Measurements from ENCODE around the gene PRR18. TPM values are rescaled to one million over a fixed set of nuclear protein-coding genes. Genes with fewer than 3 reads are reported as not detected.

PRR18 gene, protein sequence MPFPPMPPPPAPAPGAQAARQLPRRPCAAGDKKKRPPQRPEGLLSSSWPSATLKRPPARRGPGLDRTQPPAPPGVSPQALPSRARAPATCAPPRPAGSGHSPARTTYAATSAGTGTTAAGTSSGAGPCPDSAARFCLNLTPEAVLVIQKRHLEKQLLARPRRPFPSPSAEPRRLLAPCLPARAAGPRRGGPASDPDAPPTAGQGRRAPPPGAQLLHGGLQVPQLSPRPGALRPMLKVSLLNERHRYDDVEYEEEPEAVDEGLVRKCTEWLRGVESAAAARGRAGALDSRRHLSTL
- 11.3 TPM for polyA plus RNA-seq
- long read RNA-seq, donor 1, partial matches to known transcripts, result 0 of 1 reads
- long read RNA-seq, donor 1, other reads (novel, unspliced or antisense), result 0 of 1 reads
- long read RNA-seq, donor 2, transcript PRR18-201 (1 exons, 3,084 nt), result major isoform, 9 of 10 reads
- long read RNA-seq, donor 2, partial matches to known transcripts, result 0 of 10 reads
- long read RNA-seq, donor 2, other reads (novel, unspliced or antisense), result 0 of 10 reads
- long read RNA-seq, donor 3, transcript PRR18-201 (1 exons, 3,084 nt), result major isoform, 17 of 17 reads
- long read RNA-seq, donor 3, partial matches to known transcripts, result 0 of 17 reads
- long read RNA-seq, donor 3, other reads (novel, unspliced or antisense), result 0 of 17 reads
- long read RNA-seq, donor 4, result 0 reads
- long read RNA-seq, donor 5, result 0 reads
- long read RNA-seq, donor 6, transcript PRR18-201 (1 exons, 3,084 nt), result major isoform, 18 of 19 reads
- long read RNA-seq, donor 6, partial matches to known transcripts, result 0 of 19 reads
- long read RNA-seq, donor 6, other reads (novel, unspliced or antisense), result 0 of 19 reads
- long read RNA-seq, donor 7, result 0 reads
- long read RNA-seq, donor 8, transcript PRR18-201 (1 exons, 3,084 nt), result major isoform, 16 of 20 reads
- long read RNA-seq, donor 8, partial matches to known transcripts, result 0 of 20 reads
- long read RNA-seq, donor 8, other reads (novel, unspliced or antisense), result 0 of 20 reads
- long read RNA-seq, donor 9, partial matches to known transcripts, result 0 of 3 reads
- long read RNA-seq, donor 9, other reads (novel, unspliced or antisense), result 0 of 3 reads
- long read RNA-seq, donor 10, transcript PRR18-201 (1 exons, 3,084 nt), result major isoform, 13 of 14 reads
- long read RNA-seq, donor 10, partial matches to known transcripts, result 0 of 14 reads
- long read RNA-seq, donor 10, other reads (novel, unspliced or antisense), result 0 of 14 reads
- long read RNA-seq, donor 11, transcript PRR18-201 (1 exons, 3,084 nt), result major isoform, 6 of 7 reads
- long read RNA-seq, donor 11, partial matches to known transcripts, result 0 of 7 reads
- long read RNA-seq, donor 11, other reads (novel, unspliced or antisense), result 0 of 7 reads

DNA sequence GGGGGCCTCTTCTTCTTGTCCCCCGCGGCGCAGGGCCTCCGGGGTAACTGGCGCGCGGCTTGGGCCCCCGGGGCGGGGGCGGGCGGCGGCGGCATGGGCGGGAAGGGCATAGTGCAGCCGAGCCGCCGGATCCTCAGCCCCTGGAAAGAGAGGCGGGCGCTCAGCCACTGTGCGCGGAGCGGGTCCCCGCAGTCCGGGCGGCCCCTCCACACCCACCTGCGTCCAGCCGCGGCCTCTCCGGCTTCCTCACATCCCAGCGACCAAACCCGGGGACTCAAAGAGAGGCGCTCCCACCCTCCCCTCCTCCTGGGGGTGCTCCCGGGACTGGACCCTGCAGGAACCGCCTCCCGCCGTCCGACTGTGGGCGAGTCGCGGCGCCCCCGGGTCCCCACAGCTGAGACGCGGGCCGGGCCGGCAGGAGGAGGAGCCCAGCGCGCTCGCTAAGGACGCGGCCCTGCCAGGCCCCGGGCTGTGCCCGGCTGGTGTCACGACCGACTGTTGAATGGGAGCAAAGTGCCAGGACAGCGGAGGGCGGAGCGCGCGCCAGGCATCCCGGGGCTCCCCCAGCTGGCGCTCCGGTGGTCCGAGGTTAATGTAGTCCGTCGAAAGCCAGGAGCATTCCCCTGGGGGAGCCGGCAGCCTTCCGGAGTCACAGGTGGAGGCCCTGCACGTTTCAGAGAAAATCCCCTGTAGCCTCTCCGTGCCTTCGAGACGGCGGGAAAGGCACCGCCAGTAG, at the start of gene PRR18:
PRR18 (minus strand) TSS at position 360 of the 736 bp plus-strand sequence; CDS start at position 110, 250 bp downstream.
- Histone ChIP-seq H3K36me3 (ENCODE audit: control insufficient read depth, insufficient read depth, low read length) (no peaks in the 10 kb centered on the region), H3K4me1 (ENCODE audit: control insufficient read depth, insufficient read depth, low read length) (peaks cover 17% of the 10 kb centered on the region), H3K9me3 (ENCODE audit: control insufficient read depth, low read depth, low read length) (peaks cover 7% of the 10 kb centered on the region), H3K27ac (ENCODE audit: low read length) (peak within 1 kb of the TSS; percentile 28), H3K4me3 (ENCODE audit: low read length) (peak within 1 kb of the TSS; percentile 46), H3K27me3 (ENCODE audit: control insufficient read depth, insufficient read depth, low read length) (peaks cover 51% of the 10 kb centered on the region)
- peak; percentile 16 to 82 for DNase-seq
- no CpG with 5 or more reads among the region's 74 CpGs for WGBS (ENCODE audit: insufficient coverage, low lambda C conversion rate)

DNA sequence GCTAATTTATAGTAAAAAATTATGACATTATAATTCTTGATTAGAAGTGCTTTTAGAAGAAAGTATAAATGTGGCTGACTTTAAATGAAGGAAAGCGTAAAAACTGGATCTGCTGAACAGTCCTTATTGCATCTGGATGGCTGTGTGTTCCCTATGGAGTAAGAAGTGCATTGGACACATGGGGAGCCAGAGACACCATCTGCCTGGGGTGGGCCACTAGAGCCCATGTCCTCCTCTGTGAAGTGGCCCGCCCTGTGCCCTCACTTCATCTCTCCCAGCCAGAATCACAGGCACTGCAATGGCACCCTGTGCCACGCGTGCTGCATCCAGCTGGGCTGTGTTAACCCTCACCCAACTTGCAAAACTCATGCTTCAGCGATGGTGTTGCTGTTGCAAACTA, 47.4 kb upstream of the PRR18 start:
- Histone ChIP-seq H3K36me3 (ENCODE audit: control insufficient read depth, insufficient read depth, low read length) (no peaks in the 10 kb centered on the region), H3K4me1 (ENCODE audit: control insufficient read depth, insufficient read depth, low read length) (no peaks in the 10 kb centered on the region), H3K4me3 (ENCODE audit: low read length) (no peak overlapping the region), H3K27ac (ENCODE audit: low read length) (no peak overlapping the region), H3K27me3 (ENCODE audit: control insufficient read depth, insufficient read depth, low read length) (peaks cover 3% of the 10 kb centered on the region), H3K9me3 (ENCODE audit: control insufficient read depth, low read depth, low read length) (no peaks in the 10 kb centered on the region)
- DNase-seq, result no peak
- 100% methylated on average over 1 of the region's 5 CpGs for WGBS (ENCODE audit: insufficient coverage, low lambda C conversion rate)

DNA sequence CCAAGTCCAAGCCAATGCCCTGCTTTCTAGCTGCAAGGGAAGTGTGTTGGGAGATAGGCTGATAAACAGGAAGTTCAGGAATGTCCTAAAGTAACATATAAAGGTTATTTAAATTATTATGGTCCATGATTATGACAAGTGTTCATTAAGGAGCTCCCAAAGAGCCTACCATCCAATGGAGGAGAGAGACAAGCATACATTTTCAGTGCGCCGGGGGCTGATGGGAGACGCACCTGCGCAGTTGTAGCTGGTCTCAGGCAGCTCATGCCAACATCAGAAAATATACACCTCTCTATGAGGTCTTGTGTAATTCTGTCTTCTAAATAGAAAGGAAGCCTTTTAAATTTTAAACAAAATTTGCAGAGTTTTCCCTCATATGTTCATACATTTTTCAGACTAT, 46.8 kb upstream of the PRR18 start:
- DNase-seq, result no peak
- Histone ChIP-seq H3K27ac (ENCODE audit: low read length) (no peak overlapping the region), H3K36me3 (ENCODE audit: control insufficient read depth, insufficient read depth, low read length) (no peaks in the 10 kb centered on the region), H3K27me3 (ENCODE audit: control insufficient read depth, insufficient read depth, low read length) (peaks cover 3% of the 10 kb centered on the region), H3K4me3 (ENCODE audit: low read length) (no peak overlapping the region), H3K4me1 (ENCODE audit: control insufficient read depth, insufficient read depth, low read length) (no peaks in the 10 kb centered on the region), H3K9me3 (ENCODE audit: control insufficient read depth, low read depth, low read length) (no peaks in the 10 kb centered on the region)
- no CpG with 5 or more reads among the region's 4 CpGs for WGBS (ENCODE audit: insufficient coverage, low lambda C conversion rate)

DNA sequence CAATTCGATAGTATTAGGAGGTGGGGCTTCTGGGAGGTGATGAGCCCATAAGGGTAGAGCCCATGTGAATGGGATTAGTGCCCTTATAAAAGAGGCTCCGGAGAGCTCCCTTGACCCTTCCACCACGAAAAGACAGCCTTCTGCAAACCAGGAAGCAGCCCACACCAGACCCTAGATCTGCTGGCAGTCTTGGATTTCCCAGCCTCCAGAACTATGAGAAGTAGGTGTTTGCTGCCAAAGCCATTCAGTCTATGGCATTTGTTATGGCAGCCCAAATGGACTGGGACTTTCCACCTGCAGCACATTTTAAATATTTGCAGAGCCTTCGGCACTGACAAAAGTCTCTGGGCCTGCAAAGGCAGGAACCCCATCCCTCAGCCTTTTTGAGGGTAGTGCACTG, 46.0 kb upstream of the PRR18 start:
- peaks cover 3% of the 10 kb centered on the region for H3K27me3 ChIP-seq (ENCODE audit: control insufficient read depth, insufficient read depth, low read length)
- no peaks in the 10 kb centered on the region for H3K4me1 ChIP-seq (ENCODE audit: control insufficient read depth, insufficient read depth, low read length)
- no peak overlapping the region for H3K4me3 ChIP-seq (ENCODE audit: low read length)
- no peak for DNase-seq
- no peaks in the 10 kb centered on the region for H3K9me3 ChIP-seq (ENCODE audit: control insufficient read depth, low read depth, low read length)
- WGBS (ENCODE audit: insufficient coverage, low lambda C conversion rate), result no CpG with 5 or more reads among the region's 4 CpGs
- H3K36me3 ChIP-seq (ENCODE audit: control insufficient read depth, insufficient read depth, low read length), result no peaks in the 10 kb centered on the region
- H3K27ac ChIP-seq (ENCODE audit: low read length), result no peak overlapping the region

DNA sequence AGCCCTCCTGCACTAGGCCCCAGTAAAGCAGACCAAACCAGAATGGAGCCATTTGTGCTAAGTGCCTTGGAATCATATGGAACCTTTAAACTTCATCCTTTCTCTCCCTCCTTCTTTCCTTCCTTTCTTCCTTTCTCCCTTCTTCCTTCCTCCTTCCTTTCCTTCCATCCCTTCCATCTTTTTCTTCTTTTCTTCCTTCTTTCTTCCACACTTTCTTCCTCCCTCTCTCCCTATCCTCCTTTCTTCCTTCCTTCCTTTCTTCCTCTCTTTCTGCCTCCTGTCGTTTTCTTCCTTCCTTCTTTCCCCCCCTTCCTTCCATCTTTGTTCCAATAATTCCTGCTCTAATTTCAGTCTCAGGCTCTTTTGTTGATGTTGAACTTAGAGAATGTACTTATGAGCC, 45.3 kb upstream of the PRR18 start:
- no peak for DNase-seq
- H3K36me3 ChIP-seq (ENCODE audit: control insufficient read depth, insufficient read depth, low read length), result no peaks in the 10 kb centered on the region
- H3K4me1 ChIP-seq (ENCODE audit: control insufficient read depth, insufficient read depth, low read length), result no peaks in the 10 kb centered on the region
- peaks cover 3% of the 10 kb centered on the region for H3K27me3 ChIP-seq (ENCODE audit: control insufficient read depth, insufficient read depth, low read length)
- 80% methylated on average over 1 of the region's 1 CpG for WGBS (ENCODE audit: insufficient coverage, low lambda C conversion rate)
- H3K4me3 ChIP-seq (ENCODE audit: low read length), result no peak overlapping the region
- H3K27ac ChIP-seq (ENCODE audit: low read length), result no peak overlapping the region
- no peaks in the 10 kb centered on the region for H3K9me3 ChIP-seq (ENCODE audit: control insufficient read depth, low read depth, low read length)

DNA sequence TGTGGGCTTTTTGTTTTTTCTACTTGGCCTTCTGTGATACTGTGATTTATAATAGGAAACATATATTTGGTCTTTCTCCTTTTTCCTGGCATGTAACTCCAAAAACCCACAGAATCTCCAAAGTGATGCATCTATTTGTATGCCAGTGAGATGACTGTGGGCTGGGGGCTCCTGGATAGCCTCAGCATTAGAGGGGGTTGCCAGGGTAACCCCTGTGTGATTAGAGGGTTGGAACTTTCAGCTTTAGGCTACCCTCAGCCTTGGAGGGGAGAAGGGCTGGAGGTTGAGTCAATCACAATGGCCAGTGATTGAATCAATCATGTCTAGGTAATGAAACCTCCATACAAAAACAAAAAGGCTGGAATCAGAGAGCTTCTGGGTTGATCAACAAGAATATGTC, 44.7 kb upstream of the PRR18 start:
- no peak for DNase-seq
- Histone ChIP-seq H3K27me3 (ENCODE audit: control insufficient read depth, insufficient read depth, low read length) (peaks cover 3% of the 10 kb centered on the region), H3K9me3 (ENCODE audit: control insufficient read depth, low read depth, low read length) (no peaks in the 10 kb centered on the region), H3K27ac (ENCODE audit: low read length) (no peak overlapping the region), H3K4me3 (ENCODE audit: low read length) (no peak overlapping the region), H3K36me3 (ENCODE audit: control insufficient read depth, insufficient read depth, low read length) (no peaks in the 10 kb centered on the region), H3K4me1 (ENCODE audit: control insufficient read depth, insufficient read depth, low read length) (no peaks in the 10 kb centered on the region)

DNA sequence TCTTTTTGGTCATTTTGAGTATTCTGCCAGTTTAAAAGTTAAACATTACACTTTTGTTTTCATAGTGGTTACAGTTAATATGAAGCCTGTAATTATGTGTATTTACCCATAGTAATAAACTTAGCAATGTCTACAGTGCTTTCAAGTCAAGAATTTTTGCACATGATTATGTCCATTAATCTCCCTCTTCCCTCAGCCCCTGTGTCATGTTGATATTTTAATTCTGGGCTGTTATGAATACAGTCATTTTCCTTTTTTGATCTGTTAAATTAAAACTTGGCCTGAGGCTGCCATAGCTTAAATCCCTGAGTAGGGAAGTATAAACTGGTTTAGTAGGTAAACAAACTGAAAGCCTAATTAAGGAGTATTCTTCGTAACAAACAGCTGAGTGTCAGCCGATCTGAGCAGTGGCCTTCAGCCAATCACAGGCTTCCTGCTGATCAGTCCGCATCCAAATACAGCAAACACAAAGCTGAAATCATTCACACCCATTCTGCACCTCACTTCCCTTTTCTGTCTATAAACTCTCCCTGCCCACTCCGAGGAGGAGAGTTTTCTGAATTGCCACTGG, 43.6 kb upstream of the PRR18 start:
- Histone ChIP-seq H3K27me3 (ENCODE audit: control insufficient read depth, insufficient read depth, low read length) (peaks cover 3% of the 10 kb centered on the region), H3K9me3 (ENCODE audit: control insufficient read depth, low read depth, low read length) (no peaks in the 10 kb centered on the region), H3K4me1 (ENCODE audit: control insufficient read depth, insufficient read depth, low read length) (no peaks in the 10 kb centered on the region), H3K4me3 (ENCODE audit: low read length) (peak overlapping the region; percentile 26), H3K36me3 (ENCODE audit: control insufficient read depth, insufficient read depth, low read length) (no peaks in the 10 kb centered on the region), H3K27ac (ENCODE audit: low read length) (peak overlapping the region; percentile 13)
- 0% methylated on average over 1 of the region's 4 CpGs for WGBS (ENCODE audit: insufficient coverage, low lambda C conversion rate)
- DNase-seq, result peak; percentile 44 to 72

DNA sequence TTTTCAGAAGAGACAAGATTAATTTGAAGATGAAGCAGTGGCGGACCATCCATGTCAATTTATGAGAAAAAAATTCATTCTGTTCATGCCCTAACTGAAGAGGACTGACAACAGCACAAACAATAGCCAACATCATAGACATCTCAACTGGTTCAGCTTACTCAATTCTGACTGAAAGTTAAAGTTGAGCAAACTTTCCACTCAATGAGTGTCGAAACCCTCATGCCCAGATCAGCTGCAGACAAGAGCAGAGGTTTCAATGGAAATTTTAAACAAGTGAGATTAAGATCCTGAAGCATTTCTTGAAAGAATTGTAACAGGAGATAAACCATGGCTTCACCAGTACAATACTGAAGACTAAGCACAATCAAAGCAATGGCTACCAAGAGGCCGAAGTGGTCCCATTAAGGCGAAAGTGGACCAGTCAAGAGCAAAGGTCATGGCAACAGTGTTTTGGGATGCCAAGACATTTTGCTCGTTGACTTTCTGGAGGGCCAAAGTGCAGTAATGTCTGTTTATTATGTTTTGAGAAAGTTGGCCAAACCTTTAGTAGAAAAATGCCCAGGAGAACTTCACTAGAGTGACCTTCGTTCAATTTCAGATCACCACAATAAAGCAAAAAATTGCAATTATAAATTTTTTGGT, 40.2 kb upstream of the PRR18 start:
- WGBS (ENCODE audit: insufficient coverage, low lambda C conversion rate), result 93% methylated on average over 2 of the region's 6 CpGs
- no peaks in the 10 kb centered on the region for H3K36me3 ChIP-seq (ENCODE audit: control insufficient read depth, insufficient read depth, low read length)

DNA sequence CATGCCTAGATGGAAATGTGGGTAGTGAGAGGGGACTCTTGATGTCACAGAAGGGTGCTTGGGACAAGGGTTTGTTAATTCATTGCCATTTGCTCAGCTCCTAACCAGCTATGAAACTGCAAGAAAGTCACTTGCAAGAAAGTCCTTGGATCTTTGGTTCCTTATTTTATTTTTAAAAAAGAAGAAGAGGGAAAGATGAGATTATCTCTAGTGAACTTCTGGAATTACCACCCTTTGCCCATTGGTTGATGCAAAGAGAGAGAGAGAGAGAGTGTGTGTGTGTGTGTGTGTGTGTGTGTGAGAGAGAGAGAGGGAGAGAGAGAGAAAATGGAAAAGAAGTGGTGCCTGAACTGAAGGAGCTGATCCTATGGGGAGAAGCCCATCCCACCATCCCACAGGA, 38.8 kb upstream of the PRR18 start:
- no peak for DNase-seq
- H3K4me1 ChIP-seq (ENCODE audit: control insufficient read depth, insufficient read depth, low read length), result peaks cover 5% of the 10 kb centered on the region
- no peaks in the 10 kb centered on the region for H3K27me3 ChIP-seq (ENCODE audit: control insufficient read depth, insufficient read depth, low read length)
- no peak overlapping the region for H3K27ac ChIP-seq (ENCODE audit: low read length)
- H3K36me3 ChIP-seq (ENCODE audit: control insufficient read depth, insufficient read depth, low read length), result no peaks in the 10 kb centered on the region
- H3K9me3 ChIP-seq (ENCODE audit: control insufficient read depth, low read depth, low read length), result no peaks in the 10 kb centered on the region
- H3K4me3 ChIP-seq (ENCODE audit: low read length), result no peak overlapping the region

More for the DNA sequence above, 40.2 kb upstream of the PRR18 start:
- Histone ChIP-seq H3K27ac (ENCODE audit: low read length) (no peak overlapping the region), H3K27me3 (ENCODE audit: control insufficient read depth, insufficient read depth, low read length) (no peaks in the 10 kb centered on the region), H3K9me3 (ENCODE audit: control insufficient read depth, low read depth, low read length) (no peaks in the 10 kb centered on the region), H3K4me1 (ENCODE audit: control insufficient read depth, insufficient read depth, low read length) (peaks cover under 1% of the 10 kb centered on the region), H3K4me3 (ENCODE audit: low read length) (no peak overlapping the region)
- no peak for DNase-seq

All from large intestine (tissue), 12 donors.